ENCODE results near the gene GPBAR1. TPM values are rescaled to one million over a fixed set of nuclear protein-coding genes. Genes with fewer than 3 reads are reported as not detected.
A peak's percentile ranks its signal among the peaks of the same experiment; 100 is the strongest.

GPBAR1 gene, protein sequence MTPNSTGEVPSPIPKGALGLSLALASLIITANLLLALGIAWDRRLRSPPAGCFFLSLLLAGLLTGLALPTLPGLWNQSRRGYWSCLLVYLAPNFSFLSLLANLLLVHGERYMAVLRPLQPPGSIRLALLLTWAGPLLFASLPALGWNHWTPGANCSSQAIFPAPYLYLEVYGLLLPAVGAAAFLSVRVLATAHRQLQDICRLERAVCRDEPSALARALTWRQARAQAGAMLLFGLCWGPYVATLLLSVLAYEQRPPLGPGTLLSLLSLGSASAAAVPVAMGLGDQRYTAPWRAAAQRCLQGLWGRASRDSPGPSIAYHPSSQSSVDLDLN
- under 1 TPM in 1 of 2 donors, not detected in 1; 0.91 TPM for total RNA-seq

DNA sequence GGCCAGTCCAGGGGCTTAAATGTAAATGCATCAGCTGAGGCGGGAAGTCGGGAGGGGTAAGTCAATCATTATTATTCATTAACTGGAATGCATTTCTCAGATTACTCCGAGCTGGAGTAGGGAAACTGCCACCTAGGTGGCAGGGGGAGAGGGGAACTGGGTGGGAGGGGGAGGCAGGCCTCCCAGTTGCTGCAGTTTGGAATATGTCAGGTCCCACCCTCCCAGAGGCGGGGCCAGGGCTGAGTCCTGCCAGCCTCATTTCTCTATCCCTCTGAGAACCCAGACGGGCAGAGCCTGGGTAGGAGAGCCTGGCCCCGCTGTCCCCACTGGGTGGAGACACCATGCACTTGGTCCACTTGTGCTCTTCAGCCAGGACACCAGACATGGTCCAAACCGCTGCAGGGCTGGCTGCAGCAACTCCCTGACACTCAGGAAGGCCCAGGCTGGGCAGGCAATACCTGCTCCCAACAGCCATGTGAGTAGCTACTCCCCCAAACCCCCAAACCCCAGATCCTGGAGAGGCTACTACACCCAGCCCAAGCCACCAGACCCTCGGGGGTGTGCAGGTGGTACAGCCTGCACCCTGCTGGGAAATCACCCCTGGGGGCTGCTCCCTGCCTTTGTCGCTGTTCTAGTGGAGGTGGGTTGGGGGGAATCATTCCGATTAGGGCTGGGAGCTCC, at the start of gene GPBAR1:
Gene GPBAR1, plus strand, starts transcription at position 274 of the 681 bp plus-strand sequence. CDS start 1,710 bp downstream, outside the sequence.
- H3K4me3 ChIP-seq, result no peak within 1 kb of the TSS
- 60% methylated on average over 10 of the region's 10 CpGs for WGBS
- TF ChIP-seq POLR2A (IDR thresholded peaks at IDR 0.05), result no peak
- TF ChIP-seq, protein P1, sequence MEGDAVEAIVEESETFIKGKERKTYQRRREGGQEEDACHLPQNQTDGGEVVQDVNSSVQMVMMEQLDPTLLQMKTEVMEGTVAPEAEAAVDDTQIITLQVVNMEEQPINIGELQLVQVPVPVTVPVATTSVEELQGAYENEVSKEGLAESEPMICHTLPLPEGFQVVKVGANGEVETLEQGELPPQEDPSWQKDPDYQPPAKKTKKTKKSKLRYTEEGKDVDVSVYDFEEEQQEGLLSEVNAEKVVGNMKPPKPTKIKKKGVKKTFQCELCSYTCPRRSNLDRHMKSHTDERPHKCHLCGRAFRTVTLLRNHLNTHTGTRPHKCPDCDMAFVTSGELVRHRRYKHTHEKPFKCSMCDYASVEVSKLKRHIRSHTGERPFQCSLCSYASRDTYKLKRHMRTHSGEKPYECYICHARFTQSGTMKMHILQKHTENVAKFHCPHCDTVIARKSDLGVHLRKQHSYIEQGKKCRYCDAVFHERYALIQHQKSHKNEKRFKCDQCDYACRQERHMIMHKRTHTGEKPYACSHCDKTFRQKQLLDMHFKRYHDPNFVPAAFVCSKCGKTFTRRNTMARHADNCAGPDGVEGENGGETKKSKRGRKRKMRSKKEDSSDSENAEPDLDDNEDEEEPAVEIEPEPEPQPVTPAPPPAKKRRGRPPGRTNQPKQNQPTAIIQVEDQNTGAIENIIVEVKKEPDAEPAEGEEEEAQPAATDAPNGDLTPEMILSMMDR (IDR thresholded peaks at IDR 0.05), result no peak
- TF ChIP-seq POLR2AphosphoS5 (IDR thresholded peaks at IDR 0.05), result no peak
- peaks cover 13 to 19% of the 10 kb centered on the region in 2 donors for H3K36me3 ChIP-seq
- H3K27me3 ChIP-seq (replicated peaks; ENCODE audit: insufficient read depth), result no peaks in the 10 kb centered on the region
- H3K4me1 ChIP-seq (replicated peaks), result no peaks in the 10 kb centered on the region
- H3K9me3 ChIP-seq, result no peaks in the 10 kb centered on the region
- peak within 1 kb of the TSS; percentile 51 for H3K27ac ChIP-seq
- intact Hi-C loops (cut with DNase I), result no loop called here
- no peak for DNase-seq (ENCODE audit: low spot score)

DNA sequence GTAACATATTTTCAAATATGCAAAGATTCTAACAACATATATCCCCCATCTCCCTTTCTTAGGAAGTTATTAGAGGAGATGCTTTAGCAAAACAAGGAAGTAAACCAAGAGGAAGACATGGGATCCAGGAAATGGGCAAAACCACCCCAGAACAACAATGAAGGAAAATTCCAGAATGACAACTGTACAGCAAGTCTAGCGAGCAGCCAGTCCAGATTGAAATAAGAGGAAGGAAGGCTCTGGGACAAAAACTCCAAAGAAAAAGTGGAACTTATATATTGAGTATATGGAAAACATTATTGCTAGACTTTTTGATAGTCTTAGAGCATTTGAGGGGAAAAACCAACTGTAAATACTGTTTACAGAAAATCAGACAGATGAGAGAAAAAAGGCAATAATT, 46.7 kb upstream of the GPBAR1 start:
- intact Hi-C loops (cut with DNase I), result no loop called here
- no peak for DNase-seq (ENCODE audit: low spot score)
- no peak for TF ChIP-seq POLR2AphosphoS5 (IDR thresholded peaks at IDR 0.05)
- H3K36me3 ChIP-seq, result no peaks in the 10 kb centered on the region
- no peaks in the 10 kb centered on the region for H3K9me3 ChIP-seq
- H3K4me1 ChIP-seq (replicated peaks), result peaks cover 6% of the 10 kb centered on the region
- H3K27ac ChIP-seq, result no peak overlapping the region
- no peaks in the 10 kb centered on the region for H3K27me3 ChIP-seq (replicated peaks; ENCODE audit: insufficient read depth)
- WGBS, result 86% methylated on average over 1 of the region's 1 CpG
- H3K4me3 ChIP-seq, result no peak overlapping the region

DNA sequence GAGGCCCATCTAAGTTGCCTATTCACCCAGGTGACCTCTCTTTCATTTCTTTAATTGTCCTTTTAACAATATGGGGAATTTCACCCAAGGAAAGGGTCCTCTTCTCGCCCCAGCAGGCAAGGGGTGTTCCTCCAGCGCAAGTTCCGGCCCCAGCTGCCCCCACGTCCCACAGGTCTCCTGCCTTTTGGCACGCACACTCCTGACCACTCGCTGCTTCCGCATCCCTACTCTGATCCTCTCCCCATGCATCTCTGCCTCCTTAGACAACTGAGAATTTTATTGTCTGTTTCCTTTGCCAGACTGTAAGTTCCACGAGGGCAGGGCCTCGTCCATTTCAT, 44.5 kb upstream of the GPBAR1 start:
- no peaks in the 10 kb centered on the region for H3K27me3 ChIP-seq (replicated peaks; ENCODE audit: insufficient read depth)
- H3K27ac ChIP-seq, result peak overlapping the region; percentile 88 to 90
- intact Hi-C loops (cut with DNase I), result loop anchor here (5.0 kb wide), 1 partner anchor 56 kb away; the partner anchor contains the start of genes AAMP and PNKD
- no peaks in the 10 kb centered on the region for H3K9me3 ChIP-seq
- no peak for DNase-seq (ENCODE audit: low spot score)
- no peak for TF ChIP-seq POLR2AphosphoS5 (IDR thresholded peaks at IDR 0.05)
- no peak for TF ChIP-seq POLR2A (IDR thresholded peaks at IDR 0.05)
- TF ChIP-seq, protein P1 (IDR thresholded peaks at IDR 0.05), result no peak
- peaks cover 13% of the 10 kb centered on the region for H3K4me1 ChIP-seq (replicated peaks)
- H3K4me3 ChIP-seq, result peak overlapping the region; percentile 95 to 97
- no peaks in the 10 kb centered on the region for H3K36me3 ChIP-seq
- 42% methylated on average over 9 of the region's 9 CpGs for WGBS

DNA sequence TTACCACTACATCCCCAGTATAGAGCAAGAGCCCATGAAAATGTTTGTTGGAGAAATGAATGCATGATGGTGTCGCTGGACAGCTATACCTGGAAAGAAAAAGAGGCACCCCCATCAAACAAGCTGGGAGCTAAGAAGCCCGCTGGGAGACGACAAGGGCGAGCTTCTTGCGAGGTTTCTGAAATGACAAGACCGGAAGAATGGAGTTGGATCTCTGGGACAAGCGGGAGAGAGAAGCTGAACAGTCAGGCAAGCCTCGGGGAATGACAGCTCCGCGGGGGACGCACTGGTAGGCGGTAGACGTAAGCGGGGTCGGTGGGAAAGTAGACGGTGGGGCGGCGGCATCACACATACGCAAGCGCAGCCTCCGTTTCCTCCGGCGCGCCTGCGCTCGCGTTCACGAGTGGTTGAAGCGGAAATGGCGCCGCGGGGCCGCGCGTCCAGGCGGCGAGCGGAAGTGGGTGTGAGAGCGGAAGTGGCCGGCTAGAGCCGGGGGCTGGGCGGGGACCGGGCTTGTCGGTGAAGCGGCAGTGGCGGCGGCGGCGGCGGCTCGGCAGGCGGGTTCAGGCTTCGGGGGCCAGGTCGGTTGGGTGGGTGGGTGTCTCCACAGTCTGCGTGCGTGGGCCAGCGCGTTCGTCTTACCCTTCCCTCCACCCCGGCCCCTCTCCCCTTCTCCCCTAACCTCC, 44.0 kb upstream of the GPBAR1 start, which contains the start of gene ARPC2:
Gene ARPC2, plus strand, starts transcription at position 516 of the 686 bp plus-strand sequence. CDS start 282 bp downstream, outside the sequence.
- intact Hi-C loops (cut with DNase I), result loop anchor here (5.0 kb wide), 1 partner anchor 55 kb away; the partner anchor contains the start of genes AAMP and PNKD
- peak within 1 kb of the TSS; percentile 95 to 97 for H3K4me3 ChIP-seq
- peak; percentile 98 for TF ChIP-seq POLR2AphosphoS5 (IDR thresholded peaks at IDR 0.05)
- TF ChIP-seq POLR2A (IDR thresholded peaks at IDR 0.05), result peak; percentile 94
- TF ChIP-seq, protein P1 (IDR thresholded peaks at IDR 0.05), result peak in 2 of 4 experiments; percentile 54 to 71

More for the DNA sequence above, 44.0 kb upstream of the GPBAR1 start, which contains the start of gene ARPC2:
- under 1% methylated on average over 49 of the region's 60 CpGs for WGBS
- no peaks in the 10 kb centered on the region for H3K36me3 ChIP-seq
- peak; percentile 93 for DNase-seq (ENCODE audit: low spot score)
- peak within 1 kb of the TSS; percentile 88 to 90 for H3K27ac ChIP-seq
- H3K4me1 ChIP-seq (replicated peaks), result peaks cover 15% of the 10 kb centered on the region
- H3K9me3 ChIP-seq, result no peaks in the 10 kb centered on the region
- H3K27me3 ChIP-seq (replicated peaks; ENCODE audit: insufficient read depth), result no peaks in the 10 kb centered on the region

Data from prostate gland (tissue), 2 donors.